ENCODE data around the gene CPEB3.

- no peak for TF ChIP-seq CTCF (IDR thresholded peaks at IDR 0.05)
- no peak for TF ChIP-seq POLR2A (IDR thresholded peaks at IDR 0.05)
These were observed 128.3 kb downstream of the CPEB3 start for GRCh38 chr10:92162541-92162940.

Measured in body of pancreas (tissue), 4 donors.